GM12872 (cell line): ENCODE measurements around the gene ATRNL1.

Source experiments
- CTCF ChIP-seq: IDR thresholded peaks from 3 replicates; pipeline ENCODE4 v1.5.1; 2011; ENCODE audit warnings: low read depth, mild to moderate bottlenecking, low read length, moderate library complexity; ENCODE audit not compliant: insufficient read depth

Gene ATRNL1

GRCh38 chr10:115914475-115914874, 821.3 kb downstream of the ATRNL1 start:
- no peak for TF ChIP-seq CTCF

- TF ChIP-seq CTCF = no peak
Observed at GRCh38 chr10:115915429-115915828, 822.3 kb downstream of the ATRNL1 start.

- no peak for TF ChIP-seq CTCF
Observed at GRCh38 chr10:115918812-115919211, 825.6 kb downstream of the ATRNL1 start.

GRCh38 chr10:115921795-115922194, 828.6 kb downstream of the ATRNL1 start:
- TF ChIP-seq CTCF = no peak

GRCh38 chr10:115931309-115931708, 838.1 kb downstream of the ATRNL1 start:
- no peak for TF ChIP-seq CTCF

GRCh38 chr10:115932099-115932498, 838.9 kb downstream of the ATRNL1 start:
- no peak for TF ChIP-seq CTCF

GRCh38 chr10:115933098-115933497, 839.9 kb downstream of the ATRNL1 start:
- TF ChIP-seq CTCF = no peak

- no peak for TF ChIP-seq CTCF
Observed at GRCh38 chr10:115935731-115936130, 842.6 kb downstream of the ATRNL1 start.
